ENCODE data around the gene EPN3.
A peak's percentile ranks its signal among the peaks of the same experiment; 100 is the strongest.

The EPN3 gene

DNA sequence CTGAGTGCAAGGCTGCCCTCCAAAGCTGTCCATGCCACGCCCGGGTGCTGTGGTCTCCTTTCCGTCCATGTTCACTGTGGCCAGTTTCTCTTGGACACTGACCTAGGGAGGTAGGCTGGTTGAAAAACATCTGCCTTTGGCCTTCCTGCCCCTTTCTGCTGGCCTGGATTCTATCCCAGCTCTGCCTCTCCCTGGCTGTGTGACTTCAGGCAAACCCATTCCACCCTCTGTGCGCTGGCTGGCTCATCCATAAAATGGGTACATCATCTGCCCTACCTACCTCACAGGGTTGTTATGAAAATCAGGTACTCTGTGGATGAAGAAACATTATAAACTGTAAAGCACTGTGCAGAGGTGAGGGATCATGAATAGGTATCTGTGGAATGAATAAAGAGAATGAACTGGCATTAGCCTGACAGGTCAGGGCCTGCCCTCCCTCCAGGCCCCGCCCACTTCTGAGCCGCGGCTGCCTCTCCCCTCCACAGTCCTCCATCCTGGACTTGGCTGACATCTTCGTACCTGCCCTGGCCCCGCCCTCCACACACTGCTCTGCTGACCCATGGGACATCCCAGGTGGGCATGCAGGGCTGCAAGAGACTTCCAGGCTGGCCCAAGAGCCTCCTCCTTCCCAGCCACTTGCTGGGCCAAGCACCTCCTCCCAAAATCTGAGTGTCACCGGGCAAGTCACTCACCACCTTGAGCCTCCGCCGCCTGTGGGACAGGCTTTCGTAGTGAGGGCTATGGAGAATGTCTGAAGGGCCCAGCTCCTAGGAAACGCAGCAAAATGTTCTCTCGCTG is 7.4 kb downstream of the EPN3 start:
- H2AFZ ChIP-seq (ENCODE audit: low read length) = no peak overlapping the region
- H2BK15ac ChIP-seq (ENCODE audit: low read length) = peak overlapping the region; percentile 53
- H4K8ac ChIP-seq (ENCODE audit: low read depth, low read length) = no peak overlapping the region
- no peak overlapping the region for H3K9ac ChIP-seq (ENCODE audit: low read depth, low read length, poor library complexity)
- no peaks in the 10 kb centered on the region for H3K9me3 ChIP-seq (replicated peaks in 1 of 2; ENCODE audit: control insufficient read depth in 2 of 2, insufficient read depth in 1 of 2, low read depth in 1 of 2, low read length in 2 of 2)
- no peak overlapping the region for H4K91ac ChIP-seq (ENCODE audit: low read depth, low read length, poor library complexity)
- H3K36me3 ChIP-seq (replicated peaks in 1 of 2; ENCODE audit: control insufficient read depth in 2 of 2, insufficient read depth in 2 of 2, low read length in 2 of 2) = no peaks in the 10 kb centered on the region
- H3K4me2 ChIP-seq (ENCODE audit: insufficient read depth, low read length, poor library complexity, severe bottlenecking) = no peak overlapping the region
- peak overlapping the region; percentile 84 for H2BK5ac ChIP-seq (ENCODE audit: low read length)
- H3K4ac ChIP-seq (ENCODE audit: low read length) = no peak overlapping the region
- no peak overlapping the region for H3K4me3 ChIP-seq (ENCODE audit: low read length in 2 of 2)
- no peaks in the 10 kb centered on the region for H3K79me1 ChIP-seq (ENCODE audit: low read depth, low read length)
- no peak overlapping the region for H2BK12ac ChIP-seq (ENCODE audit: low read length)
- H3K27ac ChIP-seq (replicated peaks; ENCODE audit: low read length) = no peak overlapping the region
- no peak overlapping the region for H2BK120ac ChIP-seq (ENCODE audit: low read depth, low read length)
- peak overlapping the region; percentile 16 for H3K18ac ChIP-seq (ENCODE audit: low read length)
- H3K14ac ChIP-seq (ENCODE audit: low read length) = no peak overlapping the region
- DNase-seq (ENCODE audit: low spot score) = no peak
- H3K23ac ChIP-seq (ENCODE audit: low read depth, low read length, poor library complexity) = no peak overlapping the region
- peaks cover 22 to 27% of the 10 kb centered on the region in 2 donors for H3K4me1 ChIP-seq (ENCODE audit: control insufficient read depth in 2 of 2, insufficient read depth in 1 of 2, low read depth in 1 of 2, low read length in 2 of 2)
- peak overlapping the region; percentile 30 for H2AK5ac ChIP-seq (ENCODE audit: low read depth, low read length)
- H3K27me3 ChIP-seq (ENCODE audit: control insufficient read depth in 3 of 3, insufficient read depth in 3 of 3, low read depth in 1 of 3, low read length in 3 of 3) = peaks cover 0 to 41% (median 0%) of the 10 kb centered on the region in 3 experiments
- no CpG with 5 or more reads among the region's 15 CpGs for WGBS, 2 donors (ENCODE audit: extremely low coverage in 2 of 2, insufficient read length in 2 of 2, insufficient replicate concordance in 1 of 2)

DNA sequence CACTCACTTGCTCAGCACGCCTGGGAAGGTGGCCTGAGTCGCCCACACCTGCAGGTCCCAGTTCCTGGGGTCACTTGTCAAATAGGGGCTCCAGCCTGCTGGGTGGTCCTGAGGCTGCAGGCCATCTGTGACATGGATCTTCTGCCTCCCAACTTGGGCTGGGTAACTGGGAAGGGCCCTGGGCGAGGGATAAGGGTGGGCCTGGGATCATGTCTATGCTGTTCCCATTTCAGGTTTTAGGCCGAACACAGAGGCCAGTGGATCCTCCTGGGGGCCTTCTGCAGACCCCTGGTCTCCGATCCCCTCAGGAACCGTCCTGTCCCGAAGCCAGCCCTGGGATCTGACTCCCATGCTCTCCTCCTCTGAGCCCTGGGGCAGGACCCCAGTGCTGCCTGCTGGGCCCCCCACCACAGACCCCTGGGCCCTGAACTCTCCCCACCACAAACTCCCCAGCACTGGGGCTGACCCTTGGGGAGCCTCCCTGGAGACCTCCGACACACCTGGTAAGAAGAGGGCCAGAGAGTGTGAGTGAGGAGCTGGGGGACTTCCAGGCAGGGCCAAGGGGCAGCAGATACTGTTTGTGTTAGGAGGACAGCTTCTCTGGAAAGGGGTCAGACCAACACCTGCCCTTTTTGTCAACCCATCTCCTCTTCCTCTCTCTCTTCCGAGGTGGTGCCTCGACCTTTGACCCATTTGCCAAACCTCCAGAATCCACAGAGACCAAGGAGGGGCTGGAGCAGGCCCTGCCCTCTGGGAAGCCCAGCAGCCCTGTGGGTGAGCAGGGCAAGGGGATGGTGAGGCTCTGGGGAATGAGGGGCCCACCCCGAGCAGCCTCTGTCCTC is 8.2 kb downstream of the EPN3 start:
- Histone ChIP-seq H3K4me3 (ENCODE audit: low read length in 2 of 2) (peak overlapping the region in 1 of 2 donors; percentile 68), H2AK5ac (ENCODE audit: low read depth, low read length) (peak overlapping the region; percentile 64), H3K14ac (ENCODE audit: low read length) (no peak overlapping the region), H2BK12ac (ENCODE audit: low read length) (no peak overlapping the region), H4K8ac (ENCODE audit: low read depth, low read length) (no peak overlapping the region), H3K27me3 (ENCODE audit: control insufficient read depth in 3 of 3, insufficient read depth in 3 of 3, low read depth in 1 of 3, low read length in 3 of 3) (peaks cover 0 to 33% (median 0%) of the 10 kb centered on the region in 3 experiments), H3K9me3 (replicated peaks in 1 of 2; ENCODE audit: control insufficient read depth in 2 of 2, insufficient read depth in 1 of 2, low read depth in 1 of 2, low read length in 2 of 2) (no peaks in the 10 kb centered on the region), H3K4me1 (ENCODE audit: control insufficient read depth in 2 of 2, insufficient read depth in 1 of 2, low read depth in 1 of 2, low read length in 2 of 2) (peaks cover 22 to 27% of the 10 kb centered on the region in 2 donors), H3K36me3 (replicated peaks in 1 of 2; ENCODE audit: control insufficient read depth in 2 of 2, insufficient read depth in 2 of 2, low read length in 2 of 2) (no peaks in the 10 kb centered on the region), H2AFZ (ENCODE audit: low read length) (no peak overlapping the region), H3K27ac (replicated peaks; ENCODE audit: low read length) (no peak overlapping the region), H3K79me1 (ENCODE audit: low read depth, low read length) (no peaks in the 10 kb centered on the region), H2BK15ac (ENCODE audit: low read length) (peak overlapping the region; percentile 53), H3K23ac (ENCODE audit: low read depth, low read length, poor library complexity) (no peak overlapping the region), H3K4ac (ENCODE audit: low read length) (no peak overlapping the region), H4K91ac (ENCODE audit: low read depth, low read length, poor library complexity) (no peak overlapping the region), H3K18ac (ENCODE audit: low read length) (peak overlapping the region; percentile 30), H2BK5ac (ENCODE audit: low read length) (peak overlapping the region; percentile 84), H3K4me2 (ENCODE audit: insufficient read depth, low read length, poor library complexity, severe bottlenecking) (no peak overlapping the region), H3K9ac (ENCODE audit: low read depth, low read length, poor library complexity) (peak overlapping the region; percentile 1), H2BK120ac (ENCODE audit: low read depth, low read length) (no peak overlapping the region)
- no peak for DNase-seq (ENCODE audit: low spot score)
- WGBS, 2 donors (ENCODE audit: extremely low coverage in 2 of 2, insufficient read length in 2 of 2, insufficient replicate concordance in 1 of 2) = no CpG with 5 or more reads among the region's 11 CpGs

DNA sequence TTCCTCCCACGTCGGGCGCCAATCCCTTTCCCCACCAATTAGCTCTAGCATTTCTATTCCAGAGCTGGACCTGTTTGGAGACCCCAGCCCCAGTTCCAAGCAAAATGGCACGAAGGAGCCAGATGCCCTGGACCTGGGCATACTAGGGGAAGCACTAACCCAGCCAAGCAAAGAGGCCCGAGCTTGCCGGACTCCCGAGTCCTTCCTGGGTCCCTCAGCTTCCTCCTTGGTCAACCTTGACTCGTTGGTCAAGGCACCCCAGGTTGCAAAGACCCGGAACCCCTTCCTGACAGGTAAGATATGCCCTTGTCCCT is 8.8 kb downstream of the EPN3 start:
- no peak overlapping the region for H3K27ac ChIP-seq (replicated peaks; ENCODE audit: low read length)

More for the DNA sequence above, 8.8 kb downstream of the EPN3 start:
- Histone ChIP-seq H2AK5ac (ENCODE audit: low read depth, low read length) (peak overlapping the region; percentile 64), H3K4ac (ENCODE audit: low read length) (no peak overlapping the region), H4K8ac (ENCODE audit: low read depth, low read length) (no peak overlapping the region), H3K9me3 (replicated peaks in 1 of 2; ENCODE audit: control insufficient read depth in 2 of 2, insufficient read depth in 1 of 2, low read depth in 1 of 2, low read length in 2 of 2) (no peaks in the 10 kb centered on the region), H3K18ac (ENCODE audit: low read length) (peak overlapping the region; percentile 96), H3K27me3 (ENCODE audit: control insufficient read depth in 3 of 3, insufficient read depth in 3 of 3, low read depth in 1 of 3, low read length in 3 of 3) (peaks cover 0 to 27% (median 0%) of the 10 kb centered on the region in 3 experiments), H2AFZ (ENCODE audit: low read length) (peak overlapping the region; percentile 99), H3K4me3 (ENCODE audit: low read length in 2 of 2) (peak overlapping the region; percentile 68 to 79), H2BK120ac (ENCODE audit: low read depth, low read length) (no peak overlapping the region), H3K4me2 (ENCODE audit: insufficient read depth, low read length, poor library complexity, severe bottlenecking) (peak overlapping the region; percentile 82), H3K4me1 (ENCODE audit: control insufficient read depth in 2 of 2, insufficient read depth in 1 of 2, low read depth in 1 of 2, low read length in 2 of 2) (peaks cover 22 to 27% of the 10 kb centered on the region in 2 donors), H3K79me1 (ENCODE audit: low read depth, low read length) (no peaks in the 10 kb centered on the region), H3K23ac (ENCODE audit: low read depth, low read length, poor library complexity) (peak overlapping the region; percentile 90), H3K36me3 (replicated peaks in 1 of 2; ENCODE audit: control insufficient read depth in 2 of 2, insufficient read depth in 2 of 2, low read length in 2 of 2) (no peaks in the 10 kb centered on the region), H3K14ac (ENCODE audit: low read length) (no peak overlapping the region), H2BK15ac (ENCODE audit: low read length) (peak overlapping the region; percentile 53), H2BK5ac (ENCODE audit: low read length) (no peak overlapping the region), H4K91ac (ENCODE audit: low read depth, low read length, poor library complexity) (no peak overlapping the region), H2BK12ac (ENCODE audit: low read length) (no peak overlapping the region), H3K9ac (ENCODE audit: low read depth, low read length, poor library complexity) (peak overlapping the region; percentile 85)
- no peak for DNase-seq (ENCODE audit: low spot score)
- no CpG with 5 or more reads among the region's 9 CpGs for WGBS, 2 donors (ENCODE audit: extremely low coverage in 2 of 2, insufficient read length in 2 of 2, insufficient replicate concordance in 1 of 2)
